AG04449 (cell line): ENCODE data around the gene NTM.

Source experiments
- CTCF ChIA-PET: fragments of 350-600 bp; formaldehyde crosslinking; extraction: SDS; loops from one replicate; lab custom pipeline; 2021; ENCODE audit warnings: antibody characterized with exemption; lab: Yijun Ruan, JAX
- POLR2A ChIA-PET: fragments of 400-600, 350-600 bp; formaldehyde crosslinking; extraction: SDS; loops from one replicate; lab custom pipeline; 2020; ENCODE audit warnings: antibody characterized with exemption, inconsistent platforms; lab: Yijun Ruan, JAX
- DNase-seq: peaks from one replicate; pipeline ENCODE4 v3.0.0-alpha.2; 2010; ENCODE audit warnings: low read depth, low spot score
- H3K4me3 ChIP-seq: 2 replicates; pipeline ENCODE4 v1.5.1; 2011; ENCODE audit warnings: low read depth, mild to moderate bottlenecking, control low read depth, low read length
- CTCF ChIP-seq: IDR thresholded peaks from one replicate; pipeline ENCODE4 v1.5.1; 2011; ENCODE audit warnings: mild to moderate bottlenecking, moderate library complexity, low read length, control low read depth, inconsistent platforms; ENCODE audit not compliant: insufficient read depth; ENCODE audit errors: missing control alignments

Gene NTM

DNA sequence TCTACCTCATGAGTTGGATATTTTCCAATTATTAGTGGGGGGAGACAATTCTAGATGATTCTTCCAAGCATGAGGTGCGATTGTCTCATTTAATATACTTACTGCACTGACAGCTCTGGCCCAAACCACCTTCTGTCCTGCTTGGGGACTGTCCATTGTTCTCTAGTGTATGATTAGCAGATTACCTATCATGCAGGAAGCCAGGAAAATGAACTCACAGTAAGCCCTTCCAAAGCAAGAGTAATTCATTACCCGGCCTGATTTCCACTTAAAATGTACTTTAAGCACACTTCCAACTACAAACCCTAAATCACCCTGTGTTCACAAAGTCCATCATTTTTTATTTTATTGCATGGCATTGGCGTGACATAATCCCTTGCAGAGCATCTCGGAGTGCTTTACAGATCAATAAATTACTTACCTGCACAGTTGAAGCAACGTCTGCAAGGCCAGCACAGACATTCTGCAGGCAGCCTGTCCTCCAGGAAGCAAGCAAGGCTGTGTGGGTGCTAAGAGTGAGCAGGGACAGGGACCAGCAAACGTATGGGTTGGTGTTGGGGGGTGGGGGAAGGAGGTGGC lies 838.2 kb downstream of the NTM start:
- POLR2A ChIA-PET: no interaction called here
- no peak overlapping the region for H3K4me3 ChIP-seq
- no peak for DNase-seq
- no peak for TF ChIP-seq CTCF
- CTCF ChIA-PET: no interaction called here

GRCh38 chr11:132211479-132211878 lies 841.1 kb downstream of the NTM start:
- CTCF ChIA-PET: interaction anchor here (1.2 kb wide), 1 partner anchor 9 kb away, joined by 3 read pairs; no protein-coding TSS in a partner anchor
- no peak for DNase-seq
- POLR2A ChIA-PET: no interaction called here
- H3K4me3 ChIP-seq: no peak overlapping the region
- no peak for TF ChIP-seq CTCF

DNA sequence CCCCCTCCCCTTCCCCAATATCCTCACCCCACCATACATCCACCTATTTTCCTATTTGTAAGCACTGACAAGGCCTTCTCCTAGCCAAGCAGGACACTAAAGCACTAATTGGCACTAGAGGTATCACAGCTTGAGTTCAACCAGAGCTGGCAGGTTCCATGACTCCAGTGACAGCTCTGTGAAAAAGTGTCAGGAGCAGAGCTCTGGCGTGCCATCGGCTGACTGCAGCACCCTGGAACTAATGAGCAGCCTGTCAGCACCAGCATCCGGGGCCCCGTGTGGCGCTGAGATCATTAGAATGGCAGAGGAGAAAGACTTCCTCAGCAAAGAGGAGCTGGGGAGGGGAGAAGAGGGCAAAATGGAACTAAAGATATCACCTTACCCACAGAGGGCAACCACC lies 847.4 kb downstream of the NTM start:
- H3K4me3 ChIP-seq: no peak overlapping the region
- POLR2A ChIA-PET: no interaction called here
- DNase-seq: no peak
- CTCF ChIA-PET: no interaction called here
- TF ChIP-seq CTCF: no peak

DNA sequence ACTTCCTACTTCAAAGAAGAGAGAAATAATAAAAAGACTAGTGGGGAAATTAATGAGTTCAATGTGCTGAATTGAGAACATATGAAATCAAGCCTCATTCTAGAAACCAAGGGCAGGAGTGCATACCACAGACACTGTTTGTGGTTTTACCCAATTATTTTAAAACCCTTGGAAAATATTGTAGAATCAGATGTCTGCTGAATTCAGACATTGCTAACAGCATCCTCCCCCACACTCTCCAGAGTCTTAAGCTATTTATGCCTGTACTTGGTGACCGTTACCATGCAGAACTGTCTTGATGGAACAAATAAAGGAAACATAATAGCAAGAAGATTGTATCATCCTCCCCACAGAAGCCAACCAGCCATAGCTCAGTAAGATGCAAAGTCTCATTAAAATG lies 850.1 kb downstream of the NTM start:
- POLR2A ChIA-PET: interaction anchor here (0.7 to 1.3 kb wide), 2 partner anchors 18 to 24 kb away, joined by 3 to 4 read pairs; no protein-coding TSS in a partner anchor
- no peak overlapping the region for H3K4me3 ChIP-seq
- no peak for TF ChIP-seq CTCF
- CTCF ChIA-PET: interaction anchor here (1.0 to 1.7 kb wide), 5 partner anchors 10 to 844 kb away, joined by 3 to 6 read pairs (median 4); no protein-coding TSS in a partner anchor
- peak; percentile 92 for DNase-seq

DNA sequence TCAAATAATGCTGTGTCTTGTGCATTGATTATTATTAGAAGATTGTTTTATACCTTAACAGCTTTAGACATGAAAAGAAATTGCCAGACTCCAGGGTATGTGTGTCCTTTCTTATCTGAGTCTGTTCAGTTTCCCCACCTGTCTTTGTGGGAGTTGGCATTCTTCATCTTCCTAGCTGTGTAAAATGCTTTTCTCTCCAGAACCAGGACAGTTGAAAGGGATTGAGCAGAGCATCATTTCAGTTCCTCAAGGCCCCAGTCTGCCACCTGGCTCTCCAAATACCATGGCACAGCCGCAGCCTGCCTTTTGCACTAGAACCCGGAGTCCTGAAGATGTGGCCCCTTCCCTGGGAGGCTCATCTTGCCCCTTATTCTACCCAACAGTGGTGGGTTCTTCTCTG lies 851.9 kb downstream of the NTM start:
- DNase-seq: no peak
- ChIA-PET POLR2A (no interaction called here), CTCF (interaction anchor here (1.2 kb wide), 1 partner anchor 8 kb away, joined by 3 read pairs; no protein-coding TSS in a partner anchor)
- no peak for TF ChIP-seq CTCF
- H3K4me3 ChIP-seq: no peak overlapping the region

DNA sequence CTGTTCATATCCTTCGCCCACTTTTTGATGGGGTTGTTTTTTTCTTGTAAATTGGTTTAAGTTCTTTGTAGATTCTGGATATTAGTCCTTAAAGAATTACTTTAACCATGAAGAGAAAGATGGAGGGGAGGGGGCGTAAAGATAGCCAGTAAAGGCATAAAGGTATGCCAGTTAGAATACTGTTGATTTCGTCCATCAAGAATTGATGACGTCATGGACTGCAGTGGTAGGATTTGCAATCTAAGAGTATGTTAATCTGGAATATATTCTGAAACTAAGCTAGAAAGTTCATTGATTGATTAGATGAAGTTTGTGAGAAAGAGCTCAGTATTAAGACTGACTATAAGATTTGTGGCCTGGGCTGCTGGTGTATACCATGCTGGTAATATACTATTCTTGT lies 856.1 kb downstream of the NTM start:
- POLR2A ChIA-PET: no interaction called here
- DNase-seq: no peak
- no peak overlapping the region for H3K4me3 ChIP-seq
- TF ChIP-seq CTCF: no peak
- CTCF ChIA-PET: no interaction called here
